ENCODE data around the gene PPFIA4. TPM values are rescaled to one million over a fixed set of nuclear protein-coding genes. Genes with fewer than 3 reads are reported as not detected.

The PPFIA4 gene
- polyA plus RNA-seq, 1 of the 3 experiments (the other 2 are of a cell fraction): 4.4 TPM

- Histone ChIP-seq H3F3A (replicated peaks; ENCODE audit: insufficient read depth) (peaks cover 5% of the 10 kb centered on the region), H3K27me3 (ENCODE audit: insufficient read depth) (no peaks in the 10 kb centered on the region), H3K79me2 (ENCODE audit: insufficient read depth) (peaks cover 82% of the 10 kb centered on the region), H2AFZ (ENCODE audit: low read depth) (no peak overlapping the region), H3K4me3 (ENCODE audit: low read depth in 2 of 2, low read length in 1 of 2) (no peak overlapping the region), H3K36me3 (replicated peaks in 1 of 2; ENCODE audit: control insufficient read depth in 1 of 2, insufficient read depth in 2 of 2, low read length in 1 of 2) (peaks cover 55 to 62% of the 10 kb centered on the region in 2 experiments), H3K9me2 (no peaks in the 10 kb centered on the region), H3K4me2 (no peak overlapping the region), H3K4me1 (ENCODE audit: control insufficient read depth in 1 of 2, insufficient read depth in 2 of 2, low read depth in 1 of 2, low read length in 1 of 2) (peaks cover 6% of the 10 kb centered on the region in 2 experiments; a peak in 3 of 4 replicates), H3K9ac (no peak overlapping the region), H3K9me3 (no peaks in the 10 kb centered on the region), H4K20me1 (ENCODE audit: insufficient read depth) (no peaks in the 10 kb centered on the region; the same call in 1 of the 2 replicates), H3K27ac (ENCODE audit: low read depth in 2 of 2, low read length in 1 of 2) (no peak overlapping the region)
- DNase-seq: no peak
- TF ChIP-seq RAD21 (IDR thresholded peaks at IDR 0.05; ENCODE audit: low read length) (no peak), GABPA (IDR thresholded peaks at IDR 0.05; ENCODE audit: low read depth) (no peak), FOXJ3 (CRISPR knock-in tag; IDR thresholded peaks at IDR 0.05) (no peak), YY1 (IDR thresholded peaks at IDR 0.05; ENCODE audit: low read depth) (no peak), ZBTB33 (IDR thresholded peaks at IDR 0.05; ENCODE audit: borderline replicate concordance, low read depth) (no peak), RFX5 (IDR thresholded peaks at IDR 0.05; ENCODE audit: low read length) (no peak), CHD2 (IDR thresholded peaks at IDR 0.05; ENCODE audit: low read length, partially characterized antibody) (no peak)
- TF ChIP-seq, protein P1, sequence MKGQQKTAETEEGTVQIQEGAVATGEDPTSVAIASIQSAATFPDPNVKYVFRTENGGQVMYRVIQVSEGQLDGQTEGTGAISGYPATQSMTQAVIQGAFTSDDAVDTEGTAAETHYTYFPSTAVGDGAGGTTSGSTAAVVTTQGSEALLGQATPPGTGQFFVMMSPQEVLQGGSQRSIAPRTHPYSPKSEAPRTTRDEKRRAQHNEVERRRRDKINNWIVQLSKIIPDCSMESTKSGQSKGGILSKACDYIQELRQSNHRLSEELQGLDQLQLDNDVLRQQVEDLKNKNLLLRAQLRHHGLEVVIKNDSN (IDR thresholded peaks at IDR 0.05; ENCODE audit: borderline replicate concordance, low read depth): no peak
- TF ChIP-seq, protein P2, sequence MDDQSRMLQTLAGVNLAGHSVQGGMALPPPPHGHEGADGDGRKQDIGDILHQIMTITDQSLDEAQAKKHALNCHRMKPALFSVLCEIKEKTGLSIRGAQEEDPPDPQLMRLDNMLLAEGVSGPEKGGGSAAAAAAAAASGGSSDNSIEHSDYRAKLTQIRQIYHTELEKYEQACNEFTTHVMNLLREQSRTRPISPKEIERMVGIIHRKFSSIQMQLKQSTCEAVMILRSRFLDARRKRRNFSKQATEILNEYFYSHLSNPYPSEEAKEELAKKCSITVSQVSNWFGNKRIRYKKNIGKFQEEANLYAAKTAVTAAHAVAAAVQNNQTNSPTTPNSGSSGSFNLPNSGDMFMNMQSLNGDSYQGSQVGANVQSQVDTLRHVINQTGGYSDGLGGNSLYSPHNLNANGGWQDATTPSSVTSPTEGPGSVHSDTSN (IDR thresholded peaks at IDR 0.05): no peak
- 98% methylated on average over 5 of the region's 5 CpGs for WGBS (ENCODE audit: low lambda C conversion rate)
- ChIA-PET CTCF (interaction anchor here (0.7 kb wide), 1 partner anchor 15 kb away, joined by 3 read pairs; the partner anchor contains the start of gene PPFIA4), POLR2A (no interaction called here)
Observed at GRCh38 chr1:203011582-203011981, 14.7 kb upstream of the PPFIA4 start.

DNA sequence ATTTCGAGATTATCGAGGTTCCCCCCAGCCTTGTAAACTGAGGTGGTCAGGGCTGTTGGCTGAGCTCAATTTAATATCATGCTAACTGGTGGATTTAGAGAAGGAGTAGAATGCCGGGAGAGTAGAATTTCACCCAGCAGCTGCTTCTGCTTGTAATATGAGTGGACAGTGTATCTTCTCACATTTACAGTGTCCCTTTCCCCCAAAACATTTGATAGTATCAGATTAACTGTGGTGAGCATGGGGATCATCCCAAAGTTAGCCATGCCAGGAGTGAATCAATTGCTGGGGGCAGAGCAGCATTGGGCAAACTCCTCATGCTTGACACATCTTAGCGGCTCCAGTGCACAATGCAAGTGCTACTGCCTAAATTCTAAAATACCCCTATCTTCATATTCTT is 9.2 kb upstream of the PPFIA4 start:
- no peaks in the 10 kb centered on the region for H3K4me1 ChIP-seq (ENCODE audit: control insufficient read depth in 1 of 2, insufficient read depth in 2 of 2, low read depth in 1 of 2, low read length in 1 of 2)
- H3K36me3 ChIP-seq (replicated peaks in 1 of 2; ENCODE audit: control insufficient read depth in 1 of 2, insufficient read depth in 2 of 2, low read length in 1 of 2): peaks cover 75 to 86% of the 10 kb centered on the region in 2 experiments
- CTCF ChIA-PET: interaction anchor here (1.2 kb wide), 1 partner anchor 34 kb away, joined by 3 read pairs; no protein-coding TSS in a partner anchor
- H3K27ac ChIP-seq (ENCODE audit: low read depth in 2 of 2, low read length in 1 of 2): no peak overlapping the region
- DNase-seq: no peak
- no peak overlapping the region for H3K4me3 ChIP-seq (ENCODE audit: low read depth in 2 of 2, low read length in 1 of 2)
- peaks cover 5% of the 10 kb centered on the region for H3F3A ChIP-seq (replicated peaks; ENCODE audit: insufficient read depth)
- H3K79me2 ChIP-seq (ENCODE audit: insufficient read depth): peaks cover 39% of the 10 kb centered on the region; the same call in 1 of the 2 replicates
- H2AFZ ChIP-seq (ENCODE audit: low read depth): no peak overlapping the region
- no peak overlapping the region for H3K4me2 ChIP-seq
- POLR2A ChIA-PET: no interaction called here
- no peaks in the 10 kb centered on the region for H3K9me2 ChIP-seq
- H4K20me1 ChIP-seq (ENCODE audit: insufficient read depth): no peaks in the 10 kb centered on the region
- H3K27me3 ChIP-seq (ENCODE audit: insufficient read depth): no peaks in the 10 kb centered on the region
- H3K9ac ChIP-seq: no peak overlapping the region
- H3K9me3 ChIP-seq: no peaks in the 10 kb centered on the region
- no peak for TF ChIP-seq EP300 (IDR thresholded peaks at IDR 0.05; ENCODE audit: borderline replicate concordance in 1 of 2, low read depth in 1 of 2, low read length in 1 of 2)
- no peak for TF ChIP-seq FOXJ3 (CRISPR knock-in tag; IDR thresholded peaks at IDR 0.05)
- no peak for TF ChIP-seq SMC3 (IDR thresholded peaks at IDR 0.05; ENCODE audit: low read depth, low read length)
- no peak for TF ChIP-seq GABPA (IDR thresholded peaks at IDR 0.05; ENCODE audit: low read depth)
- TF ChIP-seq CHD2 (IDR thresholded peaks at IDR 0.05; ENCODE audit: low read length, partially characterized antibody): no peak
- TF ChIP-seq NFIC (IDR thresholded peaks at IDR 0.05; ENCODE audit: borderline replicate concordance): no peak
- no peak for TF ChIP-seq CTCF (IDR thresholded peaks at IDR 0.05)
- TF ChIP-seq TAF1 (IDR thresholded peaks at IDR 0.05; ENCODE audit: borderline replicate concordance, low read depth, low read length): no peak
- TF ChIP-seq TEAD4 (IDR thresholded peaks at IDR 0.05; ENCODE audit: borderline replicate concordance, insufficient read depth): no peak
- no peak for TF ChIP-seq RAD21 (IDR thresholded peaks at IDR 0.05; ENCODE audit: low read length)
- TF ChIP-seq ZBTB33 (IDR thresholded peaks at IDR 0.05; ENCODE audit: borderline replicate concordance, low read depth): no peak
- TF ChIP-seq TCF12 (IDR thresholded peaks at IDR 0.05): no peak
- TF ChIP-seq, protein P3, sequence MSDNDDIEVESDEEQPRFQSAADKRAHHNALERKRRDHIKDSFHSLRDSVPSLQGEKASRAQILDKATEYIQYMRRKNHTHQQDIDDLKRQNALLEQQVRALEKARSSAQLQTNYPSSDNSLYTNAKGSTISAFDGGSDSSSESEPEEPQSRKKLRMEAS (IDR thresholded peaks at IDR 0.05; ENCODE audit: low read depth): no peak
- no peak for TF ChIP-seq RCOR1 (IDR thresholded peaks at IDR 0.05; ENCODE audit: low read length)
- TF ChIP-seq ELF1 (IDR thresholded peaks at IDR 0.05): no peak
- no peak for TF ChIP-seq SIN3A (IDR thresholded peaks at IDR 0.05; ENCODE audit: borderline replicate concordance, low read depth, low read length)
- WGBS (ENCODE audit: low lambda C conversion rate): 98% methylated on average over 4 of the region's 4 CpGs
